ENCODE data around the gene CHD2. TPM values are rescaled to one million over a fixed set of nuclear protein-coding genes. Genes with fewer than 3 reads are reported as not detected.

The CHD2 gene
- total RNA-seq, 1 experiment from 2014 or later, result 63.3 TPM

- no peak for DNase-seq
These were observed 34.6 kb downstream of the CHD2 start for GRCh38 chr15:92934716-92935115.

More at GRCh38 chr15:92934716-92935115, 34.6 kb downstream of the CHD2 start:
- Mint-ChIP-seq H3K4me1 (no peaks in the 10 kb centered on the region), H3K9me3 (no peaks in the 10 kb centered on the region), H3K4me3 (no peak overlapping the region), H3K36me3 (ENCODE audit: insufficient read depth in 1 of 3, low read depth in 3 of 3) (peaks cover 51 to 91% (median 84%) of the 10 kb centered on the region in 3 experiments; a peak in 6 of 7 replicates), H3K27me3 (ENCODE audit: low read depth) (no peaks in the 10 kb centered on the region), H3K27ac (peak overlapping the region in 2 of 3 experiments; percentile 19 to 40; a peak in 3 of 7 replicates)
- TF ChIP-seq CTCF (conservative IDR thresholded peaks at IDR 0.05), result no peak
- Histone ChIP-seq H2AFZ (ENCODE audit: low read length) (no peak overlapping the region), H2BK20ac (ENCODE audit: low read depth, low read length, poor library complexity, severe bottlenecking) (no peak overlapping the region), H2BK15ac (ENCODE audit: low read depth, low read length) (no peak overlapping the region), H3K4ac (ENCODE audit: low read depth, low read length) (no peak overlapping the region), H4K5ac (ENCODE audit: insufficient read length, low read depth, low read length) (no peak overlapping the region), H3K27me3 (ENCODE audit: insufficient read depth, low read length) (no peaks in the 10 kb centered on the region; the same call in 1 of the 2 replicates), H4K20me1 (ENCODE audit: control insufficient read depth, insufficient read depth, insufficient read length) (no peaks in the 10 kb centered on the region), H3K27ac (ENCODE audit: insufficient read length, low read depth, low read length) (no peak overlapping the region), H3K23ac (ENCODE audit: insufficient read length, low read depth, low read length) (no peak overlapping the region), H2BK5ac (ENCODE audit: insufficient read length, low read length) (no peak overlapping the region), H3T11ph (ENCODE audit: low read length) (no peak overlapping the region), H2AK5ac (ENCODE audit: insufficient read length, low read length) (no peak overlapping the region), H3K4me2 (ENCODE audit: insufficient read depth, insufficient read length, low read length) (no peak overlapping the region), H3K18ac (ENCODE audit: insufficient read length, low read depth, low read length) (no peak overlapping the region), H3K9ac (ENCODE audit: extremely low read depth, insufficient read length, low read length) (no peak overlapping the region), H4K91ac (ENCODE audit: insufficient read length, low read depth, low read length) (no peak overlapping the region), H2BK12ac (ENCODE audit: insufficient read length, low read depth, low read length) (no peak overlapping the region), H3K9me3 (ENCODE audit: control insufficient read depth, low read depth, low read length) (no peaks in the 10 kb centered on the region), H3K79me2 (ENCODE audit: insufficient read depth, low read length) (no peaks in the 10 kb centered on the region), H3K14ac (ENCODE audit: insufficient read depth, low read length) (no peak overlapping the region), H3K4me1 (ENCODE audit: insufficient read depth, low read length) (no peaks in the 10 kb centered on the region), H4K8ac (replicated peaks; ENCODE audit: insufficient read length, low read depth, low read length) (no peak overlapping the region), H2BK120ac (ENCODE audit: low read depth, low read length, poor library complexity, severe bottlenecking) (no peak overlapping the region), H3K79me1 (ENCODE audit: insufficient read depth, low read depth, low read length, poor library complexity, severe bottlenecking) (peaks cover 5% of the 10 kb centered on the region), H3K56ac (ENCODE audit: insufficient read length, low read depth, low read length) (no peak overlapping the region), H3K23me2 (ENCODE audit: insufficient read length, low read depth, low read length, poor library complexity, severe bottlenecking) (no peaks in the 10 kb centered on the region)
- no CpG with 5 or more reads among the region's 6 CpGs for WGBS (ENCODE audit: extremely low coverage, insufficient read length, low lambda C conversion rate)

Data from H9 (cell line).